OCI-LY3 (cell line): ENCODE measurements around the gene DOC2A.
A peak's percentile ranks its signal among the peaks of the same experiment; 100 is the strongest.
"Not testable (repeated sequence)": the region's sequence is repeated elsewhere in the genome, so short reads cannot be mapped to it uniquely, and the experiment has no call there.

Source experiments
- H2AFZ ChIP-seq: fragments of 200-600, 300-600 bp; shearing (Covaris generic); 2 replicates; pipeline ENCODE4 v1.6.0; 2014; ENCODE audit warnings: antibody characterized with exemption, low read depth, low read length
- H3K27ac ChIP-seq: fragments of 200-600, 300-600 bp; sonication (generic); 2 replicates; pipeline ENCODE4 v1.5.1; 2014; ENCODE audit warnings: mild to moderate bottlenecking, low read length, moderate library complexity, mixed read lengths
- H3K27me3 ChIP-seq: fragments of 200-600, 300-600 bp; sonication (generic); 2 replicates; pipeline ENCODE4 v1.6.1; 2014; ENCODE audit warnings: low read depth, low read length, mixed read lengths
- H3K36me3 ChIP-seq: fragments of 200-600, 300-600 bp; sonication (generic); replicated peaks from 2 replicates; pipeline ENCODE3; 2014; ENCODE audit warnings: low read depth, low read length, mixed read lengths
- H3K4me1 ChIP-seq: fragments of 300-600, 200-600 bp; sonication (generic); 2 replicates; pipeline ENCODE4 v1.6.1; 2014; ENCODE audit warnings: low read length, mixed read lengths
- H3K4me2 ChIP-seq: fragments of 200-600, 300-600 bp; sonication (generic); 2 replicates; pipeline ENCODE4 v1.6.1; 2014; ENCODE audit warnings: low read length, mixed read lengths
- H3K4me3 ChIP-seq: fragments of 300-600, 200-600 bp; sonication (generic); 2 replicates; pipeline ENCODE4 v1.5.1; 2014; ENCODE audit warnings: antibody characterized with exemption, mild to moderate bottlenecking, low read length, moderate library complexity
- H3K79me2 ChIP-seq: fragments of 300-600, 200-600 bp; shearing (Covaris generic); 2 replicates; pipeline ENCODE4 v1.6.1; 2014; ENCODE audit warnings: mild to moderate bottlenecking, low read length, mixed read lengths
- H3K9ac ChIP-seq: fragments of 300-600, 200-600 bp; shearing (Covaris generic); 2 replicates; pipeline ENCODE4 v1.6.0; 2014; ENCODE audit warnings: mild to moderate bottlenecking, low read length, moderate library complexity
- H3K9me3 ChIP-seq: fragments of 200-600, 300-600 bp; shearing (Covaris generic); 2 replicates; pipeline ENCODE4 v1.6.1; 2014; ENCODE audit warnings: low read length, mixed read lengths; ENCODE audit not compliant: insufficient read depth
- H4K20me1 ChIP-seq: fragments of 200-600, 300-600 bp; sonication (generic); 2 replicates; pipeline ENCODE4 v1.6.1; 2016; ENCODE audit warnings: low read length, mixed read lengths; ENCODE audit not compliant: insufficient read depth
- CTCF ChIP-seq: fragments of 200-600, 300-600 bp; sonication (generic); IDR thresholded peaks from 2 replicates; pipeline ENCODE4 v1.5.1; 2014; ENCODE audit warnings: antibody characterized with exemption, low read length, low read depth
- EZH2phosphoT487 ChIP-seq: fragments of 200-600 bp; shearing (Covaris generic); IDR thresholded peaks from 2 replicates; pipeline ENCODE4 v1.6.1; 2018; ENCODE audit warnings: antibody characterized with exemption, mixed run types, low read depth

DOC2A gene

GRCh38 chr16:29961127-29961478 is 49.7 kb downstream of the DOC2A start:
- Histone ChIP-seq H3K4me3 (peak overlapping the region; percentile 88), H4K20me1 (no peaks in the 10 kb centered on the region), H3K27me3 (no peaks in the 10 kb centered on the region), H3K79me2 (no peaks in the 10 kb centered on the region), H3K27ac (no peak overlapping the region), H3K9ac (peak overlapping the region; percentile 73), H3K9me3 (no peaks in the 10 kb centered on the region), H3K4me1 (peaks cover 11% of the 10 kb centered on the region), H3K36me3 (no peaks in the 10 kb centered on the region), H2AFZ (peak overlapping the region; percentile 96), H3K4me2 (peak overlapping the region; percentile 98)
- TF ChIP-seq EZH2phosphoT487 (no peak), CTCF (no peak)

GRCh38 chr16:29959821-29960220 is 51.0 kb downstream of the DOC2A start:
- not testable (repeated sequence) for H3K4me3 ChIP-seq, H2AFZ ChIP-seq, H4K20me1 ChIP-seq, H3K9ac ChIP-seq, H3K4me2 ChIP-seq, H3K27me3 ChIP-seq, H3K9me3 ChIP-seq, H3K79me2 ChIP-seq, H3K27ac ChIP-seq, H3K36me3 ChIP-seq
- peaks cover 14% of the 10 kb centered on the region for H3K4me1 ChIP-seq

GRCh38 chr16:29959293-29959692 is 51.5 kb downstream of the DOC2A start:
- H3K9me3 ChIP-seq = no peaks in the 10 kb centered on the region
- no peak overlapping the region for H3K4me3 ChIP-seq
- no peaks in the 10 kb centered on the region for H3K79me2 ChIP-seq
- H3K36me3 ChIP-seq = no peaks in the 10 kb centered on the region
- no peak overlapping the region for H3K27ac ChIP-seq
- no peak for TF ChIP-seq EZH2phosphoT487
- TF ChIP-seq CTCF = no peak
- H3K9ac ChIP-seq = no peak overlapping the region
- no peak overlapping the region for H2AFZ ChIP-seq
- no peaks in the 10 kb centered on the region for H4K20me1 ChIP-seq
- peaks cover 17% of the 10 kb centered on the region for H3K4me1 ChIP-seq
- H3K4me2 ChIP-seq = no peak overlapping the region
- H3K27me3 ChIP-seq = no peaks in the 10 kb centered on the region

GRCh38 chr16:29958756-29959155 is 52.1 kb downstream of the DOC2A start:
- Histone ChIP-seq H3K79me2 (no peaks in the 10 kb centered on the region), H3K27me3 (no peaks in the 10 kb centered on the region), H3K4me1 (peaks cover 17% of the 10 kb centered on the region), H2AFZ (no peak overlapping the region), H3K4me3 (no peak overlapping the region), H3K9ac (no peak overlapping the region), H3K36me3 (no peaks in the 10 kb centered on the region), H4K20me1 (no peaks in the 10 kb centered on the region), H3K9me3 (no peaks in the 10 kb centered on the region), H3K27ac (no peak overlapping the region), H3K4me2 (no peak overlapping the region)
- TF ChIP-seq CTCF = no peak
- no peak for TF ChIP-seq EZH2phosphoT487
